DMS 273 (cell line): ENCODE data around the gene GSDMA.

Experiments used
- DNase-seq: peaks from one replicate; lab custom pipeline; 2025; ENCODE audit not compliant: unreplicated experiment; lab: John Stamatoyannopoulos, UW

Gene GSDMA, protein sequence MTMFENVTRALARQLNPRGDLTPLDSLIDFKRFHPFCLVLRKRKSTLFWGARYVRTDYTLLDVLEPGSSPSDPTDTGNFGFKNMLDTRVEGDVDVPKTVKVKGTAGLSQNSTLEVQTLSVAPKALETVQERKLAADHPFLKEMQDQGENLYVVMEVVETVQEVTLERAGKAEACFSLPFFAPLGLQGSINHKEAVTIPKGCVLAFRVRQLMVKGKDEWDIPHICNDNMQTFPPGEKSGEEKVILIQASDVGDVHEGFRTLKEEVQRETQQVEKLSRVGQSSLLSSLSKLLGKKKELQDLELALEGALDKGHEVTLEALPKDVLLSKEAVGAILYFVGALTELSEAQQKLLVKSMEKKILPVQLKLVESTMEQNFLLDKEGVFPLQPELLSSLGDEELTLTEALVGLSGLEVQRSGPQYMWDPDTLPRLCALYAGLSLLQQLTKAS

DNA sequence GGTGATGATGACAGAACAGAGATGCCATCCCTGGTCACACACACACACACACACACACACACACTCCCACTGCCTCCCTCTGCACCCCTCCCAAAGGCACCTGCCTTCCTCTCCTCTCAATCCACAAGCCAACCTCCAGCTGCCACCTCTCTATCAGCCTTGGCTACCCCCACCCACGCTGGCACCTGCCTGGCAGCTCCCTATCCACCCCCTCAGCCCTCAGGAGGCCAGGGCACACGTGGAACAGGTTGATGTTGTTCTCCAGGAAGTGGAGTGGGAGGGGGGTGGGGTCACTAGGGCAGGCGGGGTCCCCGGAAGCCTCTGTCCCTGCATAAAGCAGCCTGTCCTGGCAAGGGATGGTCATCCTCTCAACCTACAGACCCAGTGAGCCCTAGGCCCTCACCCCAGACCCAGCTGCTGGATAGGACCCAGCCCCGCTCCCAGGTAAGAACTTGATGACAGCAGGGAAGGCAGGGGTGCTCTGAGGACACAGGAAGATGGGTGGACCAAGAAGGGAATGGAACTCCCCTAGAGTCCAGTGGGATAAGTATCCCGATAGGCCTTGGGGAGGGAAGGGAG lies at the start of gene GSDMA:
Gene GSDMA (plus strand): TSS at position 363 of the 579 bp plus-strand sequence. CDS start 2,684 bp downstream, outside the sequence.
- DNase-seq, result no peak

DNA sequence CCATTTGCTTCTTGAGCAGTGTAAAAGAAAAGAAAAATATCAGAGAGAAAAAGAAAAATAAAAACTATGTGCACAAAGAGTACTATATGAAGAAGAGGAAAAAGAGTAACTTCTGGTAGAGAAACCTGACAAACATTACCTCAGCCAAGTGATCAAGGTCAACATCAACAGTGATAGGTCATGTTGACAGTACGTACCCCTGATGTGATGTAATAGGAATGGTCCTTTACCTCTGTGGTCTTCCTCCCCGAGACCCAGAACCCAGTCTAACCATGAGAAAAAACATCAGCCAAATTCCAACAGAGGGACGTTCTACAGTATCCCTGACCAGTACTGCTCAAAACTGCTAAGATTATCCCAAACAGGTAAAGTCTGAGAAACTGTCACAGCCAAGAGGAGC lies 48.8 kb upstream of the GSDMA start:
- DNase-seq, result no peak

DNA sequence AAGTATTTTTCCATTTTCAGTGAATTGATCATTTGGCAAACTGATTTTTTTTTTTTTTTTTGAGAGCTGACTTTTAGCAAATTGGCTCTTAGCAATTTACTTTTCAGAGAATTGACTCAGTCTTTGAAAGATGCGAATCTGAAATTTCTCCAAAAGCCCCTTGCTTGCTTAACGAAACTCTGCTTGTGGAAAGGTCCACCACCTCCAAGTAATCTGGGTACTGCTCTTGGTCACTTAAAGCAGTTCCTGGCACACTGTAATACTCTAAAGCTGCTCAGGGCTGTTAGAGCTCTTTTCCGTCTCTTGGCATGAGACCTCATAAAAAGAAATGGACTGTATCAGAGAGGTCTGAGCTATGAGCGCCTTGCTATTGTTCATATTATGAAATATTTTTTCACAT lies 47.2 kb upstream of the GSDMA start:
- no peak for DNase-seq

DNA sequence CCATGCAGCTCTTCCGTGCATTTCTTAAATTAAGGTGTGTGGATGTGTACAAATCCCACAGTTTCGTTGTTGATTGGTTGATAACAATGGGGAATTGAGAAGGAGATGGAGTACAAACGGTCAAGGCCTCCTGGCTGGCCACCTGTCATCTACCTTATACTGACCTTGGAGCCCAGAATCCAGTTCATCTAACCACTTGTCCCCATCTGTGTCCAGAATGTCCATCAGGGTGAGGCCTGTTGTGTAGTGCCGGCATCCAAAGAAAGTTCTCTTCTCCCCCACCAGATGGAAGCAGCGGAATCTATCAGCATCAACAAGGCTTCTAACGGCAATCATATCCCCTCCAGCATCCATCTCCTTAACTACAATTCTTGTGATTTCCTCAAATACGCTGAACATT lies 45.9 kb upstream of the GSDMA start:
- peak; percentile 29 for DNase-seq

DNA sequence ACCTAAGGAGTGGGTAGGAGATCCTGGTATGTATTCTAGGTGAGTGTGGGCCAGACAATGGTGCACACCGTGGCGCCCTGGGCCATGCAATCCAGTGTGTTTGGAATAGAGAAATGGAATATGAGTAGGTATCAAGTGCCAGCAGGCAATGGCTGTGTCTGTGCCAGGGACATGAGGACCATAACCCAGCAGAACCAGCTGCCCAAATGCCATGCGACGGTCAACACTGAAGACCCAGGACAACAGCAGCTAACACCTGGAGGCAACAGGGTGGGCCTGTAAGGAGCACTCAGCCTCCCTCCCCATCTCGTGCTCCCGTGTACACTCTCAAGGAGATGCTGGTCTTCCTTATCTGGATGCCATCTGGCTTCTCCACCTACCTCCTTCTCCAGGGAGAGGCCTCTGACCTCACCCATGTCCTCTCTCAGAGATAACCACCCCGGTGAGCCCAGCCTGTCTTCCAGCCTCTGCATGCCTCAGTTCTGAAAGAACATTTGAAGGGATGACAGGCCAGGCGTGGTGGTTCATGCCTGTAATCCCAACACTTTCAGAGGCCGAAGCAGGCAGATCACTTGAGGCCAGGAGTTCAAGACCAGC lies 43.6 kb upstream of the GSDMA start:
- no peak for DNase-seq

DNA sequence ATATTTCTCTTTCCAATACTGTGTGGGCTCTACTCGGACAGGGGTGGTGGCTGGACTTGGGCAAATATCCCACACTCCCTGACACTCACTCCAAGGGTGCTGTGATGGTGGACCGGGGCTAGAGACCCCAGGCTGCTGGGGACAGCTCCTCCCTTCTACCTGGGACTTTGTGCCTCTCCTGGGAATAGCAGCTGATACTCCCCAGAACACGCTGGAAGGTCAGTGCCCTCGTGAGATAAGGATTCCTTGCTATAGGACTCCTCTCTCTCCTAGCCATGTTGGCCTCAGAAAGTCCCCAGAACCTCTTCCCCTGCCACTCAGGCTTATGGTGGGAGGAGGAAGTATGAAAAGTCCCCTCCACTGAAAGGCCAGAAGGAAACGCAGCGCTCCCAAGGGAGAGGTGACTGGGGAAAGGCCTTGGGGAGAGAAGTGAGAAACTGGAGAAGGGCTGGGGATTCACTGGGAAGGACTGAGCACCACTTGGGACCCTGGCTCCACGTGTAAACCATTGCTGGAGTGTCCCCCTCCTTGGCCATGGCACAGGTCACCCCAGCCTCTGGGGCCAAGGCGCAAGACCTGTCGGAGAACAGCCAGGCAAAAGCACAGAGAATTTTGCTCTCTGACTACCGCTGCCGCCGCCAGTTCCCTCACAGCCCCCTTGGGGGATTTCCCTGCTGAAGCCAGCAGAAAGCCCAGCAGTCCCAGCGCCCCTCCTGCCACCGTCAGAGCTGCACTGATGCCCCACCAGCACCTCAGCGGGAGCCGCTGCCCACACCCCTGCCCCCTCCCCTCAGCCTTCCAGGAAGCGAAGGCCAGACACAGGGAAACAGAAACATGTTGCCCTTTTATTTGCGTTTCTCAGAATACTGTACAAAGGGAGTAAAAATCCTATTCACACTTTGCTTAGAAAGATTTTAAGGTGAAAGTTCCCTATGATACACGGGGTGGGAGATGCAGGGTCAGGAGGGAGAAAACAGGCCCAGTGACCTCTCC lies 42.3 kb upstream of the GSDMA start:
- DNase-seq, result no peak

DNA sequence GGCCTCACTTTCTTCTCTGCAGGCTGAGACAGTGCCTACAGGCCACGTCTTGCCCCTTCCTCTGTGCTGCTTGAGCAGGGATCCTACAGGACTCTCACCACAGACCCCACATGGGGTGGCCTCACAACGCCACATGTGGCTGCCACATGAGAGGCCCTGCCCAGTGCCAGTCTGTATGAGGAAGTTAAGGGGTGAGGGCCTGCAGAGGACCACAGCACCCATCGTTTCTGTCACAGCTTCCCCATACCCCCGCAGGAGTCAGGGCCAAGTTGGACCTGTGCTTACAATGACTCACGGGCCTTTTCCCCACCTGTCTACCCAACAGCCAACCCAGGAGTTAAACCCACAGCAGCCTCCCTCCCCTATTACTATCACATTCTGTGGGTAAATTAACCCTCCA lies 41.5 kb upstream of the GSDMA start:
- DNase-seq, result no peak

DNA sequence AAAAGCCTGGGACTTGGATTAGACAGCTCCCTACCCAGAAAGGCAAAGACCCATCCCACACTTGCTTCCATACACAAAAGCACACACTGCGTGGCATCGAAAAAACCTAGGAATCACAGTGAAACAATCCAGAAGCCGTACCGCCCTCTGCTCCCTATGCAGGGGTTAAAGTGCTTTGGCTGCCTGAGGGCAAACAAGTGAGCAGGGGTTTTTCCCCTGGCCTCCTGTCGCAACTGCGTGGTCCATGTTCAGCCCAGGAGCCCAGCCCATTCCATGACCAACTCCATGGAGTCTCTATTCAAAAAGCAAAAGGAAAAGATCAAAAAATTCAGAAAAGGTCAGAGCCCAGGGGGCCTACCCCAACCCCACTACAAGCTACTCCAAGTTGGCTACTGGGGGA lies 40.8 kb upstream of the GSDMA start:
- no peak for DNase-seq

DNA sequence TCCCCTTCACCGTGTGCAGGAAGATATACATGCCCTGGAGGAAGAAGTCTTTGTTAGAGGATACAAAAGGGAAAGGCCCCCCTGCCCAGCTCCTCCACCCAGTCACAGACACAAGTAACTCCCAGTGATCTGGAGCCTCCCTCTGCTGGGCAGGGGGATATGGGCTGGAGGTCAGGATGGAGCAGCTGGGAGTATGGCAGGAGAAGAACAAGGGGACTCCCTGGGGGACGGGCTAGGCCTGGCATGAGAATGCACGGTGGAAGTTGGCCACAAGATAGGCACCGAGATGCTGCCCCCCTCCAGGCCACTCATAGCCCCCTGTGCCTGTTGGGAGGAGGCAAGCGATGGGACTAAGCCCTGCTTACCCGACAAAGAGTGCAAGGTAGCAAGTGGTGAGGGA lies 39.6 kb upstream of the GSDMA start:
- no peak for DNase-seq

DNA sequence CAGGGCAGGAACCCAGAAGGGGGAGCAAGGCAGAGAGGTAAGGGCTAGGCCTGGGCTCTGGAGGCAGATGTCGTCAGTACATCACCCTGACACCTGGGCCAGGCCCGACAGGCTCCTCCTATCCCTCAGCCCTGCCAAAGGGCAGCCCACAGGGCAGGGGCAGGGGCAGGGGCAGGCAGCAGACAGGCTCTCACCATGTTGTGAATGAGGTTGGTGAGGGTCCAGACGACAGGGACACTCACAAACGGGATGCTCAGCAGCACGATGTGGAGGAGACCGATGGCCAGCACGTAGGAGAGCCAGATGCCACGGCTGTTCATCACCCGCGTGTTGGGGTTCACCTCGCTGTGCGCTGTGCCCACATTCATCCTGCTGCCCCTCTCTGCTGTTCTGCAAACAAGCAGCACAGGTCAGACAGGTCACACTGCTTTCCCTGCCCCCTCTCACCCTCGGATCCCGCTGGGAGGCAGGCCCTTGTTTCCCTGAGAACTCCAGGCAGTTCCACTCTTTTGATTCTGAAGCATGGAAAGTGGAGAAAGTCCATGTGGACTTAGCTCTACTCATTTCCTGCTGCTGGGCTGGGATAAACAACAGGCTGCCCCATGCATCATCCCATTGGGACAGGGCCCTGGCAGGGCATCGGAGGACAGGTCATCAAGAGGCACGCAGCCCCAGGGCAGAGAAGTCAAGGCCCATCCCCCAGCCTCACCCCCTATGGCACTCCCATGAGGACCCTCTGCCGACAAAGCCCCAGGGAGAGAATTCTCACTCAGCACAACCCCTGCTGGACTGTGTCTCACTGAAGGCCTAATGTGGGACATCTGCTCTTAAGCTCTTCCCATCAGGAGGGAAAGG lies 38.7 kb upstream of the GSDMA start:
- no peak for DNase-seq

DNA sequence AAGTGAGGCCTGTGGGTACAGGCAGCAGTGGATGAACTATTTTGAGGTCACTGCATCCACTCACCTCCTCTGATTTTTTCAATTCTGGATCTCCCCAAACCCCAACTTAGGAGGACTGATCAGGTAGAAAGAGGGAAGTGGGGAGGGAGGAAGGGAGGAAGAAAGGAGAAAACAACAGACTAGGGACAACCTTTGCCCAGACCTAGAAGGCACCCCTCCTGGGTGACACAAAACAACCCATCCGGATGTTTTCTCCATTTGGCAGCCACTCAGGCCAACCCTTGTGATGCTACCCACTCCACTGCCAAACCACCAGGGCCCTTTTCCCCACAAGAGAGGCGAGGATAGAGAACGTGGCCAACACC lies 38.1 kb upstream of the GSDMA start:
- DNase-seq, result no peak

DNA sequence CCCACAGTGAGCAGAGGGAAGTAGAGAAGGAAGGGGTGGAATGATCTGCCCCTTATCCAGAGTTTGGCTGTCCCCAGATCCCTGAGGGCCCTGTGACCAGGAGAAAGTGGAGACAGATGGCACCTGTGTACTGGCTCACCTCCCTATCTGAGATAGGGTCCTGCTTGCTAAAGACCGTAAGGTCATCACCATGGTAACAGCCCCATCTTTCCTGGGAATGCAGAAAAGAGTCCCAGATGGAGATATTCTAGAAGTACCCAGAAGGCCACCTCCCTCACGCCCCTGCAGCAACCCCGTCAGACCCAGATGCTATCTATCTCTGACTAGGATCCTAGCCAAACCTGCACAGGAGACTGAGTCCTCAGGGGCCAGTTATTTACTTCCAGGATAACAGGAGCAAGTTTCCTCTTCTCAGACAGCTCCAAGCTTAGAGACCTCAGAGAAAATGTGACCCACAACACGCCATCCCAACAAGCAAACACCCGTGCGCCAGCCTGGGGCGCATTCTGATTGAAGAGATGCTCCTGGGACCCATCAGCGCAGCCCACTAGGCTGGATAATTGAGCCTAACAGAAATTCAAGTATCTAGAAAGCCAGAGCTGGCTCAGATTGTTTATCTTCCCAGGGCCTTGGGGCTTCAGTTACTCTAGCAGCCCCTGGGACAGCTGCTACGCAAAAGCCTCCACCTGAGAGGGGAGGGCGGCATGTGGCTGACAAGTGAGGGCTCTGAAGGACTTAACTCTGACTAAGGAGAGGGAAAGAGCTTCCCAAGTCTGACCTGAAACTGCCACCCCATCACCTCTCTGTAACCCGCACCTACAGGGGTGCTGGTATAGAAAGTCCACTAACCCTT lies 37.3 kb upstream of the GSDMA start:
- peak; percentile 82 for DNase-seq

DNA sequence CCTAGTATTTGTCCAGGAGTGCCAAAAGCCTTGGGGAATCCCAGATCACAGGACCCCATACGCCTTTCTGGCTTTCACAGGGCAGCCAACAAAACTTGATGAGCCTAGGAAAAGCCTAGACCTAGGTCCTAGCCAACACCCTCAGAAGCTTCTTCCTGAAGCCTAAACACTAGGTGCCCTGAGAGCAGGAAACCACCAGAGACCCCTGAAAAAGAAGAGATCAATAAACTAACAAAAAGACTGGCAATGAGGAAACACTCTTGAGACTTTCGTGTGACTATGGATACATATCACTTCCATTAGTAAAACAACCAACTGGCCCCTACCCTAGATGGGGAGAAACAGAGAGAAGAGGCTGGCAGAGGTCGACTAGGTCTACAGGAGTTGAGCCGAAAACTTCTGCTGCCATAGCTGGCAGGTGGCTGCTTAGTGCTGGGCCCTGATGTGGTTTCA lies 36.6 kb upstream of the GSDMA start:
- DNase-seq, result no peak

DNA sequence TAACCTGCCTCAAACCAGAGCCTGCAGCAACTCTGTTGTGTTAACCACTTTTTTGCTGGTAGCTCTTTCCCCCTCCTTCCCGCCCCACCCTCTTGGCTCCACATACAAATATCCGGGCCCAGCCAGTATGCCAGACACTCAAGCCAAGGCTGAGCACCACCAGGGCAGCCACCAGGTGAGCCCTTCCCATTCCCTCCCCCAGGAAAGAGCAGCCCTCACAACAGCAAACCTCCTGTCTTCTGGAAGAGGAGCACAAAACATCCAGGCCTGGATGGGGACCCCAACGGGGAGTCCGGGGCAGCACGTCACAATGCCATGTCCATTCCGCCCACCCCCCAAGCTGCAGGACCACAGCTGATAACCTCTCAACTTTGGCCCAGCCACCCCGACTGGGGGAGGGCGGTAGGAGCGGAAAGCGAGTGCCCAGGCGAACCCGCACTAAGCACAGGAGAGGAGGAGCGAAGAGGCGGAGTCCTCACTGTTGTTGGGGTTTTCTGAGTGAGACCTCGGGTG lies 36.2 kb upstream of the GSDMA start:
- DNase-seq, result peak; percentile 58

DNA sequence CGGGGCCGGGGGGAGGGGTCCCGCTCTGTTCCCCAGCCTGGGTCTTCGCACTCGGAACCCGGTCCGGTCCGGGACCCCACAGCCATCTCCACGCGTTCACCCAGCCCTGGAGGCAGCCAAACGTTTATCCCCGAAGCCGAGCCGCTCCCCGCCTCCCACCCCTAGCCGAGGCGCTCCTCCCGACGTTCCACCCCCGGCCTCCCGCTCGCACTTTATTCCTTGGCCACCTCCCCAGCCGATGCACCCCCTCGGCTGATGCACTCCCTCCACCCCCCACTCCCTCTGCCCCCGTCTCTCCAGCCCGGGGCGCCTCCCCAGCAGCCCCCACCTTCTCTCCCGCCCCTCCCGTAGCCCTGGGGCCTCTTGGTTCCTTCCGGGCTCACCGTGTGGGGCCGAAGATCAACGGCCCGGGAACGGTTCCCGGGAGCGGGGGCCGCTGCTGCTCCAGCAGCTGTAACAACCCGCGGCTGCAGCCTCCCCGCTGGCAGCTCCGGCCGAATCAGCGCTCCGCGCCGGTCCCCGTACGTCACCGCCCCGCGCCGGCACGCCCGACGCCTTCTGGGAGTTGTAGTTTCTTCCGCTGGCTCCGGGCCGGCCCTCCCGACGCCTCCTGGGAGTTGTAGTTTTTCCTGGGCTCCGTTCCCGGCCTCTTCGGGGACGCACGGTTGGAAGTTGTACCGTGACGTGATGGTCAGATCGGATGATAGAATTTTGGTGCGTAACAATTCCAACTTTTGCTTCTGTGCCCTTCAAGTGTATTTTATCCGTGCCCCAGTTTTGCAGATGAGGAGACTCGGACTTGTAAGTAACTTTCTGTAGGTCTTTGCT lies 35.5 kb upstream of the GSDMA start, which contains the start of the genes LRRC3C and ORMDL3:
Gene LRRC3C (plus strand): TSS at position 632 of the 828 bp plus-strand sequence. CDS start 13,792 bp downstream, outside the sequence.
Gene ORMDL3 (minus strand): TSS at position 501 of the 828 bp plus-strand sequence. CDS start 3,398 bp downstream, outside the sequence.
- DNase-seq, result peak; percentile 97

DNA sequence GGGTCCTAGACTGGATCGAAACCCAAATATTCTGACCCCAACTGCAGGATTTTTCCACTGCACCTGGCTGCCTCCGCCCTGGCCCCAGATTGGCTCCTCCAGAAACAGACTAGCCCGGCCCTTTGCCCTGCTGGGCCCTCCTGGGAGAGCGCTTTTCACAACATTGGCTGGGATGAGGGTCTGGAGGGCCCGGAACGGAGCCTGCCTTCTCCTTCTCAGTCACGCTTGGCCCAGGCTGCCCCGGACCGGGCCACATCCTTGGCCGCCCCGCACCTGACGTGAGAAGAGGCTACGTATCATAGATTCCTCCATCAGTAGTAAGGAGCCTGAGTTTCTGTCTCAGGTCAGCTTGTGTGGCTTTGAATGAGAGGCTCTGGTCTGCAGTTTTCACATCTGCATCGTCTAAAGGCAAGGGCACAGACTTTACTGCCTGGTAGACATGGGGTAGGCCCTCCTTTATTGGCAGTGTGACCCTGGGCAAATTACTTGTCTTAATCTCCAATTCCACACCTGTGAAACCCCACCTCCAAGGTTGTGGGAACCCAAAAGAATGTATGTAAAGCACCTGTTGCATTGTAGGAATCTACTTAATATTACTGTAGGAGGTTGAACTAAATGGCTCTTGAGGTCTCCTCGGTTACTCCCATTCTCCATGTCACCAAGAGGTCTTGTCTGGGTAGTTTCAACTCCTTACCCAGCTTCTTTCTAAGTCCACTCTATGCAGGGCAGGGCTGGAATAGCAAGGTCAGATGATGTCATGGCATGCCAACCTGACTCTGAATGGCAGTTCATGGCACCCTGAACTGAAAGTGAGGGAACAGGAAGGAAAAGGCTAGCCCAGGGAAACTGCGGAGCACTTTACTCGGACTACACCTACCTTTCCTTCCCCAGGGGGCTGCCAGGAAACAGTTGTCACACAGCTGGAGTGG lies 34.6 kb upstream of the GSDMA start:
- DNase-seq, result no peak
